ENCODE measurements around the gene OR4N5.
"Not testable (repeated sequence)": the region's sequence is repeated elsewhere in the genome, so short reads cannot be mapped to it uniquely, and the experiment has no call there.

OR4N5 gene

DNA sequence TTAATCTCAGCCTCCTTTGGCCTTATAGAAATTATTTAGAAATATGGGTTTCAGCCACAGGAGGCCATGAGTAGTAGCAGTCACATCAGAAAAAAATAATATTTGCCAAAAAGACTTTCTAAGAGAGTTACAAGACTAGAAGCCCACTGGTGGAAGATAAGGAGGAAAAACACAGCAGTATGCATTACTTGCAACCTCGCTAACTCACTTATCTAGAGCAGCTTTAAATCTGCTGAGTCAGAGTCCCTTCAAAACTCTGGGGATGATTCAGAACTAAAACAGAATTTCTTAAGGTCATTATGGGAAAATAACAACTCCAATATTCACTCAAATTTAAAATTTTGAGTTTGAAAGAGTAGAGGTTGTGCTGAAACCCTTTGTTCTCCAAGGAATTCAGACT, 21.9 kb upstream of the OR4N5 start:
- no peak overlapping the region for H3K4me3 ChIP-seq (ENCODE audit: low read depth in 1 of 2, low read length in 1 of 2)
- H3K27ac ChIP-seq = no peak overlapping the region
- peaks cover 4% of the 10 kb centered on the region for H3K9me3 ChIP-seq
- H3K36me3 ChIP-seq = no peaks in the 10 kb centered on the region
- TF ChIP-seq, protein P1, sequence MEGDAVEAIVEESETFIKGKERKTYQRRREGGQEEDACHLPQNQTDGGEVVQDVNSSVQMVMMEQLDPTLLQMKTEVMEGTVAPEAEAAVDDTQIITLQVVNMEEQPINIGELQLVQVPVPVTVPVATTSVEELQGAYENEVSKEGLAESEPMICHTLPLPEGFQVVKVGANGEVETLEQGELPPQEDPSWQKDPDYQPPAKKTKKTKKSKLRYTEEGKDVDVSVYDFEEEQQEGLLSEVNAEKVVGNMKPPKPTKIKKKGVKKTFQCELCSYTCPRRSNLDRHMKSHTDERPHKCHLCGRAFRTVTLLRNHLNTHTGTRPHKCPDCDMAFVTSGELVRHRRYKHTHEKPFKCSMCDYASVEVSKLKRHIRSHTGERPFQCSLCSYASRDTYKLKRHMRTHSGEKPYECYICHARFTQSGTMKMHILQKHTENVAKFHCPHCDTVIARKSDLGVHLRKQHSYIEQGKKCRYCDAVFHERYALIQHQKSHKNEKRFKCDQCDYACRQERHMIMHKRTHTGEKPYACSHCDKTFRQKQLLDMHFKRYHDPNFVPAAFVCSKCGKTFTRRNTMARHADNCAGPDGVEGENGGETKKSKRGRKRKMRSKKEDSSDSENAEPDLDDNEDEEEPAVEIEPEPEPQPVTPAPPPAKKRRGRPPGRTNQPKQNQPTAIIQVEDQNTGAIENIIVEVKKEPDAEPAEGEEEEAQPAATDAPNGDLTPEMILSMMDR (IDR thresholded peaks at IDR 0.05) = no peak
- H3K27me3 ChIP-seq = no peaks in the 10 kb centered on the region
- no peaks in the 10 kb centered on the region for H3K4me1 ChIP-seq (ENCODE audit: control insufficient read depth in 1 of 2, insufficient read depth in 1 of 2, low read depth in 1 of 2, low read length in 1 of 2)

DNA sequence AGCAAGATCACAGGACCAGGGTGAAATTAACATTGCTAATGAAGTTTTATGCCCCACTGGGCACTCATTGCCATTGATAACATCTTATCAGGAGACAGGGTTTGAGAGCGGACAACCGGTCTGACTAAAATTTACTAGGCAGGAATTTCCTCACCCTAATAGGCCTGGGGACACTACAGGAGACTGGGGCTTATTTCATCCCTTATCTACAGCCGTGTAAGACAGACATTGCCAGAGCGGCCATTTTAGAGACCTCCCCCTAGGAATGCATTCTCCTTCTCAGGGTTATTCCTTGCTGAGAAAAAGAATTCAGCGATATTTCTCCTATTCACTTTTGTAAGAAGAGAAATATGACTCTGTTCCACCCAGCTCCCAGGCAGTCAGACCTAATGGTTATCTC, 19.8 kb upstream of the OR4N5 start:
- H3K27me3 ChIP-seq = no peaks in the 10 kb centered on the region
- H3K27ac ChIP-seq = no peak overlapping the region
- TF ChIP-seq, protein P1 (IDR thresholded peaks at IDR 0.05) = no peak
- no peak overlapping the region for H3K4me3 ChIP-seq (ENCODE audit: low read depth in 1 of 2, low read length in 1 of 2)
- H3K9me3 ChIP-seq = peaks cover 4% of the 10 kb centered on the region
- no peaks in the 10 kb centered on the region for H3K36me3 ChIP-seq
- H3K4me1 ChIP-seq (ENCODE audit: control insufficient read depth in 1 of 2, insufficient read depth in 1 of 2, low read depth in 1 of 2, low read length in 1 of 2) = no peaks in the 10 kb centered on the region

DNA sequence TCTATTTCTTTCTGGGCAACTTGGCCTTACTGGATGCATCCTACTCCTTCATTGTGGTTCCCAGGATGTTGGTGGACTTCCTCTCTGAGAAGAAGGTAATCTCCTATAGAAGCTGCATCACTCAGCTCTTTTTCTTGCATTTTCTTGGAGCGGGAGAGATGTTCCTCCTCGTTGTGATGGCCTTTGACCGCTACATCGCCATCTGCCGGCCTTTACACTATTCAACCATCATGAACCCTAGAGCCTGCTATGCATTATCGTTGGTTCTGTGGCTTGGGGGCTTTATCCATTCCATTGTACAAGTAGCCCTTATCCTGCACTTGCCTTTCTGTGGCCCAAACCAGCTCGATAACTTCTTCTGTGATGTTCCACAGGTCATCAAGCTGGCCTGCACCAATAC, 5.3 kb downstream of the OR4N5 start:
- Histone ChIP-seq H3K9me3 (no peaks in the 10 kb centered on the region), H3K27ac (no peak overlapping the region), H3K4me3 (ENCODE audit: low read depth in 1 of 2, low read length in 1 of 2) (no peak overlapping the region), H3K27me3 (no peaks in the 10 kb centered on the region), H3K36me3 (no peaks in the 10 kb centered on the region), H3K4me1 (ENCODE audit: control insufficient read depth in 1 of 2, insufficient read depth in 1 of 2, low read depth in 1 of 2, low read length in 1 of 2) (no peaks in the 10 kb centered on the region)
- TF ChIP-seq, protein P1 (IDR thresholded peaks at IDR 0.05) = no peak

DNA sequence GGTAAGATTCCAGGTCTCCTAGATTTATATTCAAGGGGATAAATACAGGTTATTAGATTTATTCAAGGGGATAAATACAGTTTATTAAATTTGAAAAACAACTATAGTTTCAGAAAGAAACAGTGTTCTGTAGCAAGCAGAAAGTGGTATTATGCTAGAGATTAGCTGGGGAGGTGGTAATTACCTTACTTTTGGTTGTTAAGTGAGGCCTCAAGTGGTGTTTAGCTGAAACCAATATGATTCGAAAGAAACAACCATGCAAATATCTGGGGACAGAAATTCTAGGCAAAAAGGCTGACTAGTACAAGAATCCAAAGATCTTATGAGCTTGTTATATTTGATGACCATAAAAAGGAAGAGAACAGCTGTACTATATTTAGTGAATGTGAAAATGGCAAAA, 6.2 kb downstream of the OR4N5 start:
- no peaks in the 10 kb centered on the region for H3K27me3 ChIP-seq
- no peaks in the 10 kb centered on the region for H3K4me1 ChIP-seq (ENCODE audit: control insufficient read depth in 1 of 2, insufficient read depth in 1 of 2, low read depth in 1 of 2, low read length in 1 of 2)
- no peak overlapping the region for H3K4me3 ChIP-seq (ENCODE audit: low read depth in 1 of 2, low read length in 1 of 2)
- H3K36me3 ChIP-seq = no peaks in the 10 kb centered on the region
- H3K9me3 ChIP-seq = no peaks in the 10 kb centered on the region
- TF ChIP-seq, protein P1 (IDR thresholded peaks at IDR 0.05) = no peak
- no peak overlapping the region for H3K27ac ChIP-seq

DNA sequence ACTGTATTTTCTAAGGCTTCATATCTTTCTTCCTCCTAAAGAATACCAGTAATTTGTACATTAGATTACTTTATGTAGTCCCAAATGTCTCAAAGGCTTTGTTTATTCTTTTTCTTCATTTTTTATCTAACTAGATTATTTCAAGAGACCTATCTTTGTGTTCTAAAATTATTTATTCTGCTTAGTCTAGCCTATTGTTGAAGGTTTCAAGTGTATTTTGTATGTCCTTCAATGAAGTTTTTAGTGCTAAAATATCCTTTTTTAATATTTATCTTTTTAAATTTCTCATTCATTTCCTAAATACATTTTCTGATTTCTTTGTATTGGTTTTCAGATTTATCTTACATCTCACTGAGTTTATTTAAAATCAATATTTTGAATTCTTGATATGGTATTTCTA, 25.8 kb downstream of the OR4N5 start:
- Histone ChIP-seq H3K4me1 (ENCODE audit: control insufficient read depth in 1 of 2, insufficient read depth in 1 of 2, low read depth in 1 of 2, low read length in 1 of 2) (no peaks in the 10 kb centered on the region), H3K4me3 (ENCODE audit: low read depth in 1 of 2, low read length in 1 of 2) (no peak overlapping the region), H3K36me3 (no peaks in the 10 kb centered on the region), H3K9me3 (peaks cover 4% of the 10 kb centered on the region), H3K27ac (no peak overlapping the region), H3K27me3 (no peaks in the 10 kb centered on the region)
- TF ChIP-seq, protein P1 (IDR thresholded peaks at IDR 0.05) = no peak

DNA sequence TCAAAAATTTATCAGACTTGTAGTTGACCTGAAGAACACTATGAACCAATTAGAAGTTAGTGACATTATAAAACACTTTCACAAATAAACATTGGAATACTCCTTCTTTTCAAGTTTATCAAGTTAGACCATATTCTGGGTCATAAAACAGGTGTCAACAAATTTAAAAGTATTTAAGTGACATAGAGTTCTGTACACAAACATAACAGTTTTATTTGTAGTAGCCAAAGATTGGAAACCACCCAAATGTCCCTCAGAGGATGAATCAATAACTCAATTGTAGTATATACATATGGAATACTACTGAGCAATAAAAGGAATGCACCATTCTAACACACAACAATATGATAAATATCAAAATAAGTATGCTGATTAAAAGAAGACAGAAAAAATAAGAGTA, 28.5 kb downstream of the OR4N5 start:
- Histone ChIP-seq H3K4me3 (ENCODE audit: low read depth in 1 of 2, low read length in 1 of 2) (no peak overlapping the region), H3K4me1 (ENCODE audit: control insufficient read depth in 1 of 2, insufficient read depth in 1 of 2, low read depth in 1 of 2, low read length in 1 of 2) (no peaks in the 10 kb centered on the region), H3K27ac (no peak overlapping the region), H3K27me3 (no peaks in the 10 kb centered on the region), H3K9me3 (peaks cover 4% of the 10 kb centered on the region), H3K36me3 (no peaks in the 10 kb centered on the region)
- TF ChIP-seq, protein P1 (IDR thresholded peaks at IDR 0.05) = no peak

DNA sequence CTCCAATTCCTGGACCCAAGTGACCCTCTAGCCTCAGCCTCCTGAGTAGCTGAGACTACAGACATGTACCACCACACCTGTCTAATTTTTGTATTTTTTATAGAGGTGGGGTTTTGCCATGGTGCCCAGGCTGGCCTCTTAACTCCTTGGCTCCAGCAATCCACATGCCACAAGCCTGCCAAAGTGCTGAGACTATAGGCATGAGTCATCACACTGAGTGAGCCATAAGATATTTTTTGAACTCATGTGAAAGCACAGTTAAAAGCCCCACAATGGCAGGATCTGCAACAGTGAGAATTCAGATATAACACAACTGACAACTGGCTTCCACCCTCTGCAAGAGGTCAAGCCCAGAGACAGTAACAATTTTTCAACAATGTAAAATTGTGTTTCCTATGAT, 31.2 kb downstream of the OR4N5 start:
- not testable (repeated sequence) for H3K9me3 ChIP-seq; H3K36me3 ChIP-seq; H3K27ac ChIP-seq; H3K4me3 ChIP-seq (ENCODE audit: low read depth in 1 of 2, low read length in 1 of 2); H3K4me1 ChIP-seq (ENCODE audit: control insufficient read depth in 1 of 2, insufficient read depth in 1 of 2, low read depth in 1 of 2, low read length in 1 of 2); H3K27me3 ChIP-seq

DNA sequence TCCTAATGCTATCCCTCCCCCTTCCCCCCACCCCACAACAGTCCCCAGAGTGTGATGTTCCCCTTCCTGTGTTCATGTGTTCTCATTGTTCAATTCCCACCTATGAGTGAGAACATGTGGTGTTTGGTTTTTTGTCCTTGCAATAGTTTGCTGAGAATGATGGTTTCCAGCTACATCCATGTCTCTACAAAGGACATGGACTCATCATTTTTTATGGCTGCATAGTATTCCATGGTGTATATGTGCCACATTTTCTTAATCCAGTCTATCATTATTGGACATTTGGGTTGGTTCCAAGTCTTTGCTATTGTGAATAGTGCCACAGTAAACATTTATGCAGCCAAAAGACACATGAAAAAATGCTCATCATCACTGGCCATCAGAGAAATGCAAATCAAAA, 35.6 kb downstream of the OR4N5 start:
- H3K4me1 ChIP-seq (ENCODE audit: control insufficient read depth in 1 of 2, insufficient read depth in 1 of 2, low read depth in 1 of 2, low read length in 1 of 2); H3K36me3 ChIP-seq; H3K27me3 ChIP-seq; H3K9me3 ChIP-seq; H3K27ac ChIP-seq; H3K4me3 ChIP-seq (ENCODE audit: low read depth in 1 of 2, low read length in 1 of 2): not testable (repeated sequence)

Measured in neutrophil (primary cell).